ENCODE measurements around the gene OXSR1. TPM values are rescaled to one million over a fixed set of nuclear protein-coding genes. Genes with fewer than 3 reads are reported as not detected.
A peak's percentile ranks its signal among the peaks of the same experiment; 100 is the strongest.

Gene OXSR1
- total RNA-seq, 6 experiments from 2014 or later: 48.5 to 54.3 (median 51.5) TPM

GRCh38 chr3:38163841-38164642, 1.3 kb upstream of the OXSR1 start:
- DNase-seq: no peak
- Mint-ChIP-seq H3K27ac (peak overlapping the region; percentile 100), H3K4me1 (ENCODE audit: low read depth) (peaks cover 38% of the 10 kb centered on the region), H3K36me3 (ENCODE audit: low read depth) (peaks cover 21% of the 10 kb centered on the region), H3K4me3 (peak overlapping the region; percentile 95), H3K27me3 (ENCODE audit: insufficient read depth) (peaks cover 4% of the 10 kb centered on the region; the same call in 1 of the 2 replicates), H3K9me3 (peaks cover 3% of the 10 kb centered on the region; the same call in 1 of the 2 replicates)
- TF ChIP-seq CTCF (IDR thresholded peaks at IDR 0.05): no peak

GRCh38 chr3:38164643-38164951, 740 bp upstream of the OXSR1 start:
- Mint-ChIP-seq H3K4me1 (ENCODE audit: low read depth) (peaks cover 43% of the 10 kb centered on the region), H3K27me3 (ENCODE audit: insufficient read depth) (peaks cover 8% of the 10 kb centered on the region), H3K9me3 (peaks cover 3% of the 10 kb centered on the region; the same call in 1 of the 2 replicates), H3K4me3 (peak overlapping the region; percentile 95), H3K36me3 (ENCODE audit: low read depth) (peaks cover 21% of the 10 kb centered on the region), H3K27ac (peak overlapping the region; percentile 100)
- DNase-seq: no peak
- no peak for TF ChIP-seq CTCF (IDR thresholded peaks at IDR 0.05)

- Mint-ChIP-seq H3K4me1 (ENCODE audit: low read depth) (peaks cover 53% of the 10 kb centered on the region), H3K9me3 (peaks cover 3% of the 10 kb centered on the region; the same call in 1 of the 2 replicates), H3K36me3 (ENCODE audit: low read depth) (peaks cover 21% of the 10 kb centered on the region), H3K4me3 (peak overlapping the region; percentile 95), H3K27me3 (ENCODE audit: insufficient read depth) (peaks cover 10% of the 10 kb centered on the region), H3K27ac (peak overlapping the region; percentile 100)
- DNase-seq: peak; percentile 33
- TF ChIP-seq CTCF (IDR thresholded peaks at IDR 0.05): no peak
These were observed 518 bp downstream of the OXSR1 start for GRCh38 chr3:38165722-38166387.

DNA sequence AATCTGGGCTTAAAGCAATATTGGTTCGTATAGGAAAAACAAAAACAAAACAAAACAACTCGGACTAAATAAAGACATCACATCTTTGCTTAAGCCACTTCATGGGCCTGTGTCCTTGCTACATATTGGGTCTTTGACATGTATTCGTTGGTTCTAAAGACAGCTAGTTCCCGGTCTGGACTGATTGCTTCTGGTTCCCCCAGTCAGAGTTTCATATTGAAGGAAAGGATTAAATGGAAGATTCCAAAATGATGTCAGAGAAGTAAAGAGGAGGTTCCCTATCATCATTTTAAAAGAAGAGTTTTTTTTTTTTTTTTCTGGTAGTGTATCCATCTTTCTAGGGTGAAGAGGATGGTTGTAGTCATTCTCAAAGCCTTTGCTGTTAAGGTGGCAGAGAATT, 2.3 kb downstream of the OXSR1 start:
- Mint-ChIP-seq H3K4me3 (peak overlapping the region; percentile 95), H3K36me3 (ENCODE audit: low read depth) (peaks cover 21% of the 10 kb centered on the region), H3K9me3 (peaks cover 3% of the 10 kb centered on the region; the same call in 1 of the 2 replicates), H3K27me3 (ENCODE audit: insufficient read depth) (peaks cover 10% of the 10 kb centered on the region), H3K27ac (peak overlapping the region; percentile 100), H3K4me1 (ENCODE audit: low read depth) (peaks cover 69% of the 10 kb centered on the region)
- no peak for TF ChIP-seq CTCF (IDR thresholded peaks at IDR 0.05)
- no peak for DNase-seq

DNA sequence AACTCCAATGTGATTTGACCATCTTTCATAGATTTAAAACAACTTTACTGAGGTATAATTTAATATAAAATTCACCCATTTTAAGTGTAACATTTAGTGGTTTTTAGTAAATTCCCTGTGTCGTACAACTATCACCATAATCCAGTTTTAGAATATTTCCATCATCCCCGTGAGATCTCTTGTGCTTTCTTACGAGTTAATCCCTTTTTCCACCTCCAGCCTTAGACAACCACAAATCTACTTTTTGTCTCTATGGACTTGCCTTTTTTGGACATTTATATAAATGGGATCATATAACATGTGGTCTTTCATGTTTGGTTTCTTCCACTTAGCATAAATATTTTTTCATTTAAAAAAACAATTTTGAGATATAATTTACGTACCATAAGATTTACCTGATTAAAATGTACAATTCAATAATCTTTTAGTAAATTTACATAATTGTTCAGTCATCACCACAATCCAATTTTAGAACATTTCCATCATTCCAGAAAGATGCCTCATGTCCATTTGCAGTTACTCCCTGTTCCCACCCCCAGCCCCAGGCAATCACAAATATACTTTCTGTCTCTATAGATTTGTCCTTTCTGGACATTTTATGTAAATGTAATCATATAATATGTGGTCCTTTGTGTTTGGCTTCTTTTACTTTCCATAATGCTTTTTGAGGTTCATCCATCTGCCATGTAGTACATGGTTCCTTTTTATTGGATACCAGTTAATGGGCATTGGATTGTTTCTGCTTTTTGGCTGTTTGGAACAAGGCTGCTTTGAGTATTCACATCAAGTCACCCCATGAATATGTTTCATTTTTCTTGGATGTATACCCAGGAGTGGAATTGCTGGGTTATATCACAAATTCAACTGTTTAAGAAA, 3.1 kb downstream of the OXSR1 start:
- H3K4me3 Mint-ChIP-seq: peak overlapping the region; percentile 95
- H3K27me3 Mint-ChIP-seq (ENCODE audit: insufficient read depth): peaks cover 10% of the 10 kb centered on the region
- H3K27ac Mint-ChIP-seq: peak overlapping the region; percentile 100
- peaks cover 21% of the 10 kb centered on the region for H3K36me3 Mint-ChIP-seq (ENCODE audit: low read depth)
- H3K9me3 Mint-ChIP-seq: peaks cover 3% of the 10 kb centered on the region; the same call in 1 of the 2 replicates
- no peak for TF ChIP-seq CTCF (IDR thresholded peaks at IDR 0.05)
- H3K4me1 Mint-ChIP-seq (ENCODE audit: low read depth): peaks cover 77% of the 10 kb centered on the region
- peak; percentile 73 for DNase-seq

All from HFFc6 (cell line).